ENCODE data around the gene TSPAN18.

- no peak for TF ChIP-seq EZH2 (IDR thresholded peaks at IDR 0.05; ENCODE audit: low read depth, low read length, severe bottlenecking)
- no peak for TF ChIP-seq GABPA (IDR thresholded peaks at IDR 0.05; ENCODE audit: borderline replicate concordance, insufficient read depth, low read length)
- no peak for TF ChIP-seq ZNF274 (IDR thresholded peaks at IDR 0.05; ENCODE audit: borderline replicate concordance, extremely low read depth, low read length)
- TF ChIP-seq POLR2A (IDR thresholded peaks at IDR 0.05; ENCODE audit: control extremely low read depth in 1 of 2, low read depth in 2 of 2, low read length in 2 of 2) = no peak
- no peak for TF ChIP-seq CTCF (IDR thresholded peaks at IDR 0.05; ENCODE audit: control extremely low read depth in 1 of 3, insufficient read depth in 1 of 3, low read depth in 1 of 3, low read length in 3 of 3)
- TF ChIP-seq POLR2AphosphoS5 (IDR thresholded peaks at IDR 0.05; ENCODE audit: low read depth, low read length) = no peak
- TF ChIP-seq TAF1 (IDR thresholded peaks at IDR 0.05; ENCODE audit: low read depth, low read length) = no peak
- no peak for TF ChIP-seq KDM5A (IDR thresholded peaks at IDR 0.05; ENCODE audit: low read length)
- TF ChIP-seq RFX5 (IDR thresholded peaks at IDR 0.05; ENCODE audit: borderline replicate concordance, low read depth, low read length) = no peak
- no peak for TF ChIP-seq CEBPB (IDR thresholded peaks at IDR 0.05; ENCODE audit: low read depth, low read length)
- no peak for TF ChIP-seq MAFK (IDR thresholded peaks at IDR 0.05; ENCODE audit: low read depth, low read length)
- no peak for TF ChIP-seq YY1 (IDR thresholded peaks at IDR 0.05; ENCODE audit: low read depth, low read length)
These were observed 13.7 kb upstream of the TSPAN18 start for GRCh38 chr11:44713022-44713421.
